Ureter (tissue), 1 donor: ENCODE data around the gene PDXDC1. TPM values are rescaled to one million over a fixed set of nuclear protein-coding genes. Genes with fewer than 3 reads are reported as not detected.
"Not testable (repeated sequence)": the region's sequence is repeated elsewhere in the genome, so short reads cannot be mapped to it uniquely, and the experiment has no call there.

ENCODE experiments used
- DNase-seq: peaks from one replicate; pipeline ENCODE4 v3.0.0-alpha.2; 2020; ENCODE audit warnings: low spot score
- total RNA-seq: library from RNA; stranded (reverse); gene quantifications from one replicate; pipeline ENCODE4 v1.2.4, GENCODE V29; 2023
- donor health status: DM: yes; HTN: yes; CAD: no.

PDXDC1 gene
- total RNA-seq, 1 donor from 2014 or later, result 133 TPM

GRCh38 chr16:15065961-15066360 lies 91.1 kb downstream of the PDXDC1 start:
- not testable (repeated sequence) for DNase-seq

GRCh38 chr16:15066690-15067089 lies 91.9 kb downstream of the PDXDC1 start:
- DNase-seq, result not testable (repeated sequence)

GRCh38 chr16:15071013-15071412 lies 96.2 kb downstream of the PDXDC1 start:
- not testable (repeated sequence) for DNase-seq

GRCh38 chr16:15071916-15072769 lies 97.3 kb downstream of the PDXDC1 start:
- not testable (repeated sequence) for DNase-seq

GRCh38 chr16:15073101-15073500 lies 98.3 kb downstream of the PDXDC1 start:
- DNase-seq, result no peak

GRCh38 chr16:15076161-15076560 lies 101.3 kb downstream of the PDXDC1 start:
- not testable (repeated sequence) for DNase-seq

GRCh38 chr16:15080883-15081282 lies 106.1 kb downstream of the PDXDC1 start:
- DNase-seq, result not testable (repeated sequence)

- not testable (repeated sequence) for DNase-seq
Measured at GRCh38 chr16:15082788-15083187, 108.0 kb downstream of the PDXDC1 start.

GRCh38 chr16:15090663-15091269 lies 115.9 kb downstream of the PDXDC1 start:
- not testable (repeated sequence) for DNase-seq

GRCh38 chr16:15093571-15093954 lies 118.7 kb downstream of the PDXDC1 start:
- not testable (repeated sequence) for DNase-seq

GRCh38 chr16:15093955-15094827 lies 119.4 kb downstream of the PDXDC1 start, which contains the start of gene RRN3:
TSS of gene RRN3 (minus strand) at chr16:15094272. CDS start at chr16:15094233, 39 bp downstream.
- DNase-seq, result peak; percentile 95

GRCh38 chr16:15096583-15096972 lies 121.8 kb downstream of the PDXDC1 start:
- not testable (repeated sequence) for DNase-seq

GRCh38 chr16:15099366-15099909 lies 124.6 kb downstream of the PDXDC1 start:
- DNase-seq, result not testable (repeated sequence)

GRCh38 chr16:15100372-15100987 lies 125.7 kb downstream of the PDXDC1 start:
- not testable (repeated sequence) for DNase-seq

GRCh38 chr16:15127641-15128425 lies 153.0 kb downstream of the PDXDC1 start:
- DNase-seq, result peak; percentile 34

- DNase-seq, result peak; percentile 30
Measured at GRCh38 chr16:15130256-15130932, 155.6 kb downstream of the PDXDC1 start.

GRCh38 chr16:15130943-15131700 lies 156.3 kb downstream of the PDXDC1 start:
- DNase-seq, result peak; percentile 20

GRCh38 chr16:15132719-15133428 lies 158.0 kb downstream of the PDXDC1 start:
- not testable (repeated sequence) for DNase-seq
